HuH-7 (cell line): ENCODE results near the gene MICAL2.

Experiments used
- DNase-seq: peaks from one replicate; pipeline ENCODE4 v3.0.0; 2011; ENCODE audit warnings: low spot score

MICAL2 gene

DNA sequence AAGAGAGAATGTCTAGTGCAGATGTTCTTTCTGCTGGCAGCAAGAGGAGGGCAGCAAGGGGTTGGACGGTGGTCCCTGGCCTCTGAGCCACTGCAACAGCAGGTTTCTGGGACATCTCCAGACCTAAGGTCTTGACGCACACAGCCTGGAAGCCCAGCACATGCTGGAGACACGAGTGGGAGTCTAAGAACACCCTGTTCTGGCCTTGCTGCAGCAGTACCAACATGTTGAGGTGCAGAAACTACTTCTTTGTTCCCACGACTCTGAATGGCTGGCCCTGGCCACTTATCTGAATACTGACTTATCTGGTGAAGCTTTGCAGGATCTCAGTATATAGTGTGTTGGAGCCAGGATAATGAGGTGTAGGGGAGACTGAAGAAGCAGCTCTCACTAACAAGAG, 6.8 kb downstream of the MICAL2 start:
- DNase-seq, result no peak

DNA sequence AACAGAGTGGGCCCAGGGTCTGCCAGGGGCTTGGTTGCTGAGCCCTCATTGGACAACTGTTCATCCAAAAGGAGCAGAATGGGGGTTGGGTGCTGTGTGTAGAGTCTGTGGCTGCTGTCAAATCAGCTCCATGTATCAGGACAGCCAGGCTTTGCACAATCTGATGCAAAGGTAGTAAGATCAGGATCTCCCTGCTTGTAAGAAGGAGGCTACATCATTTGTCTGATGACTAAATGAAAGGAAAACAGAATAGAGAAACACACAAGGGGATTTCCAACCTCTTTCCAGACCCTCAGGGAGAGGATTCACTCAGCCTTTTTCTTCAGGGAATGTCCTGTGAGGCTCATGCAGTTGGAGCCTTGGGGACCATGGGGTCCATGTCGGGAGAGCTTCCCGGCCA, 7.2 kb downstream of the MICAL2 start:
- no peak for DNase-seq

DNA sequence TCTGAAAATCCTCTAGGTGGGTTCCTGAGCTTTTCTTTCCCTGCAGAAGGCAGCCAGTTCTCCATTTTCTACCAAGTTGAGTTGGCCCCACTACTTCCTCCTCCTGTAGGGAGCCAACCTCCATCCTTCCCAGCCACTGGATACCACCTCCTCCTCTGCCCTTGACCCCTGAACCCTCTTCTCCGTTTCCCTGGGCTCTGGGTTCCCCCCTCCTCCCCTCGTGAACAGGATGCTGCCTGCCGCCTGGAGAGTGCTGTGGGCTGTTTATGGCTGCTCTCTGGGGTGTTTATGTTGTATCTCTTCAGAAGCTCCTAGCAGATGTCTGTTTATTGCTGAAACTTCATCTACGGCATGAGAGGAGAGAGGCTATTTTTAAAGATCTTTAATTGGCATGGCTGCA, 8.6 kb downstream of the MICAL2 start:
- no peak for DNase-seq

DNA sequence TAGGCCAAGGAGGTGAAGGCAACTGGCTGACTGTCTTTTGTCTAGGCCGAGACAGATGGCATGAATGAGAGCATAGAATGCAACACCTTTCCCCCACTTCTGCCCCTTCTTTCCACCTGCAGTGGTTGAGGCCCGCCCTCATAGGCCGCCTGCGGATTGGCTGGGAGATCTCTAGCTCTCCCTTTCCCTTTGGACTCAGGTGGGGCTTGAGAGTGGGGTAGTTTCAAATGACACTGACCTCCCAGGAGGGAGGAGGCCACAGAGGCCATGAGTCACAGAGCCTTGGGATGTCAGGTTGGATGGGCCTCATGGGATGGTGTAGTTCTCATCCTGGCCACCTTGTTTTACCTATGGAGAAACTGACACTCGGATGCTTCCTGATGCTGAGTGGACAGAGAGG, 9.1 kb downstream of the MICAL2 start:
- DNase-seq, result no peak

DNA sequence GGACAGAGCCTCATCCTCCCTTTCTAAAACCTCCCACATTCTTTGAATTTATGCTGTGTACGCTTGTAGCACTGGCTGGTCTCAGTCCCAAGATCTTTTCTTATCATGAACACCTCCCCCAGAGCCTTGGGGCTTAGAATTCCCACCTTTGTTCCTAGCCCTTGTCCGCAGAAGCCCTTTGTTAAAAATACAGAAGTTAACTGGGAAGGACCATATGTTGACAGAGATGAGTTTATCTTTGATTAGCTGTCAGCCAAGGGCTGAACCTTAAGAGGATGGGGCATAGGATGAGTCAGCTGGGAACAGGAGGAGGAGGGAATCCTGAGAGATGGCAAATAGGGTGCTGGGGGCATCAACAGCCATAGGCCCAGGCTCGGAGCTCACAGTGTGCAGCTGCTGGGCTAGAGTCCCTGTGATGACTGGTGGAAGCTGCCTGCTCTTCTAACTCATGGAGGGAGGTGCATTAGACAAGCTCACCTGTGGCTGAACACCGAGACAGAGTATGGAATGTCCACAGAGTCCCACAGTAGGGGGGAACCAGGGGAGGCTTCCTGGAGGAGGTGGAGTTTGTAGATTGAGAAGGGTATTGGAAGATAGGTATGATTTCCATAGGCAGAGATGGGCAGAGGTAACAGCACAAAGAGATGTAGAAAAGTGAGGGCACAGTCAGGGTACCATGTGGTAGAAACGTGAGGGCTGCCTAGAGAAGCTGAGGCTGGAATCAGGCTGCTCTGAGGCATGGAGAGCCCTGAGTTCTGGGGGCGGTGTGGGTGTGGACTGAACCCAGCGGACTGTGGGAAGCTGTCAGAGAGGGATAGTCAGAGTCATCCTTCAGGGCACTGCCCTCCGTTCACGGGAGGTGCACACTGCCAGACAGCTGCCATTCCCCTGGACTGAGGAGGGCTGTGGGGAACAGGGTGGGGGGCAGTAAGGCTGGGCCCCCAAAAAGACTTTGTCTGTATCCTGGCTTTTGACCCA, 9.9 kb downstream of the MICAL2 start:
- no peak for DNase-seq

DNA sequence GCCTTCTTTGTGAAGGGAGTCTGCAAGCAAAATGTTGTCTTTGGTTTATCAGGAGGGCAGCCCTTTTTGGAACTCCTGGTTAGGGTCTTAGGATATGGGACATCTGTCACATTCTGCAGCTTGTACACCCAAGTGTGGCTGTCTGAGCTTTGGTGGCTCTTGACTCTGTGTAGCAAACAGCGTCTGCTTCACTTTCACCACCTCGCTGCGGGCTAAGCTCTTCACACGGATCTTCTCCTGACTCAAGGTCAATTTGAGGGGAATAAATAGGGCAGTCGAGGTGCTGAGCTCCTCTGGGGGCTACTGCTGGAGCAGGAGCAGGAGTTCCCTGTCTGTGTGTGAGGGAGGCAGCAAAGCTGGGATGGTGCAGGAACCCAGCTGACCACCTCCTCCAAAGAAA, 10.6 kb downstream of the MICAL2 start:
- no peak for DNase-seq

DNA sequence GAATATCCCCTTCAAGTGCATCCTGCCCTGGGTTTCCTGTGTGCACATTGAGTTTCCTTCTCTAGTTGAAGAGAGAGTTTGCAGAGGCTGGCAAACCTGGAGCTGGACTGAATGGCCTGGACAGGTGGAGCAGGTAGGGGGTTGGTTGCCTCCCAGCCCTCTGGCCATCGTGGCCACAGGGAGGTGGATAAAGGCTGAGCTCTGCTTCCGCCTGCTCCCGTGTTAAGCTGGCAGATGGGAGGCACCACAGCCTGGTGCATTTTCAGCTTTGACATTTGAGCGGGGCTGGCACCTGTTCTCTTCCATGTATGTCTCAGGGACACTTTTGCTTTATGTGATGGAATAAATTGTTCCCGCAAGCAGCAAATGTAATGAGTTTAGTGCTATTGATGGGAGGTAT, 11.1 kb downstream of the MICAL2 start:
- DNase-seq, result no peak

DNA sequence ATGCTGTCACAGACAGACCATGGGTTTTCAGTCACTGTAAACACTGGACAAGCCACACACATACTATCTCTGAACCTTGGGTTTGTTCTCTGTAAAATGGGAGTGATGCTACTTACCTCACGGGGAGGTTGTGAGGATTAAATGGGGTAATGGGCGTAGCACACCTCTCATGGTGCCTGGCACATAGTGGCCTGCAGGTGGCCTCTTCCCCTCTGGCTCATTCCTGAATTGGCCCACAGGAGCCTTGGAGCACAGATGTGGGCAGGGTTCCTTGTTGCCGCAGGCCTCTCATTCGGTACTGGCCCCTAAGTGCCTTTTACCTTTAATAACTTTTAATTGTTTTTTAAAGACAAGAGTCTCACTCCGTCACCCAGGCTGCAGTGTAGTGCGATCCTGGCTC, 11.7 kb downstream of the MICAL2 start:
- DNase-seq, result peak; percentile 76

DNA sequence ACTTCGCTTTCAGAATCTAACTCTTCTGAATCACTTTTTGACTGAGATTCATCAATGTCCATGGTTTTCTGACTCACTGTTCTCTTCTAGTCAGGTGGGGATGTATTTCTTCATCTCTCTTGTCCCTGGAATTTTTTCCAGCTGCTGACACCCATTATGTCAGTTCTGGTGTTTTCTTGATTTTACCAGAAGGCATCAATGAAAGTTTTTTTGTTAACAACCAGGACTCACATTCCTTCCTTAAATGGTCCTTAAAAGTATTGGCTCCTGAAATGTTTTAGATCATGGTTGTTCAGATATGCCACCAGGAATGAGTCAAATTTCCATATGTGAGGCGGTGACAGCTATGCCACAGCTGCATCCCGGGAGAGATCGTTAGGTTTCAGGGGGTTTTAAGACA, 12.9 kb downstream of the MICAL2 start:
- no peak for DNase-seq

DNA sequence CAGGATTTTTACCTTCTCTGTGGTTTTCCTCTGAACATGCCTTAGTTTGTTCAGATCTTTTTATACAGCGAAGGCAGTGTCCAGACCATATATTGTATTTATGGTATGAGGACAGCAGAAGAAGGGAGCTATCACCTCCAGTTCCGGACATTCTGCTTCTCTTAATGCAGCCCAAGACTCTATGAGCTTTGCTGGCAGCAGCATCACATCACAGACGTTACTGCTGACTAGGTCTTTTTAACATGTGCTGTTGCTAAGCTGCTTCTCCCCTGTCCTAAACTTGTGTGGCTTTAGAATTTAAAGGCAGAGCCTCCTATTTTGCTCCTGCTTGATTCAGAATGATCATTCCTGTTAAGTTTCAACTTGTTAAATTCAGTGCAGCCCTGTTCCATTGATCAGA, 13.4 kb downstream of the MICAL2 start:
- no peak for DNase-seq

DNA sequence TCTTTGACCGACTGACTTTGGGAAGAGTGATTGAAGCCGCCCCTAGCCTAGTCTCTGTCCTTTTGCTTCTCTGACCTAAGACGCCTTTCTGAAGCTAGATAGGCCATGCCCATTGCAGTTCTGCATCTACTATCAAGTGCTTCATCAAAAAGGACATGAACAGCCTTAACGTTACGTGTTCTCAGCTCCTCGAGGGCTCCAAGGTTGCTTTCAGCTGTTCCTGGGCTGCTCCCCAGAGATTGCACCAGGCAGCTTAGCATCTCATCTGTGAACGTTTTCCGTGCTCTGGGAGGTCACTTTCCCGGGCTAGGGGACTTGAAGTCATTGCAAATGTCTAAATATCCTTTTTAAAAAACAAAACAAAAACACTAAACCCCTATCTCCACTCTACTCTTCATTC, 13.9 kb downstream of the MICAL2 start:
- DNase-seq, result no peak

DNA sequence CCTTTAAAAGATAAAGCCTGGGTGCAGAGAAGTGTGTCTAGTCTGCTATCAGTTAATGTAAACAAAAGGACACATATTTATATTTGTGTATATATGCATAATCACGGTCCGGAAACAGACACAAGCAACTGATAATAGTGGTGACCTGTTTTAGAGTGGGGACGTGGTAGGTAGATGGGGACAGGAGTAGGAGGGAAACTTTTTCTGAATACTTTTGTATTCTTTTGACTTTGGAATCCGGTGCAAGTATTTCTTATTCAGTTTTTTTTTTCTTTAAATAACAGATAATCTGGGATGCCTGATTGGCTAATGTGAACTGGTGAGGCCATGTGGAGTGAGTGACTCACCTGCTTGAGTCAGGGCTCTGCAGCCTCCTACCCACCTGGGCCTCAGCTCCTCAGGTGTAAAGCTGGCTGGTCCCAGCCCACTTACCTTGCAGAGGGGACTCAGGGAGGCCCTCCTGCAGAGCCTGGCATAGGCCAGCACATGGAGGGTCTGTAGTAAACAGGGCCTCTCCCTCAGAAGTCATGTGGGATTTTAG, 15.3 kb downstream of the MICAL2 start:
- DNase-seq, result no peak

DNA sequence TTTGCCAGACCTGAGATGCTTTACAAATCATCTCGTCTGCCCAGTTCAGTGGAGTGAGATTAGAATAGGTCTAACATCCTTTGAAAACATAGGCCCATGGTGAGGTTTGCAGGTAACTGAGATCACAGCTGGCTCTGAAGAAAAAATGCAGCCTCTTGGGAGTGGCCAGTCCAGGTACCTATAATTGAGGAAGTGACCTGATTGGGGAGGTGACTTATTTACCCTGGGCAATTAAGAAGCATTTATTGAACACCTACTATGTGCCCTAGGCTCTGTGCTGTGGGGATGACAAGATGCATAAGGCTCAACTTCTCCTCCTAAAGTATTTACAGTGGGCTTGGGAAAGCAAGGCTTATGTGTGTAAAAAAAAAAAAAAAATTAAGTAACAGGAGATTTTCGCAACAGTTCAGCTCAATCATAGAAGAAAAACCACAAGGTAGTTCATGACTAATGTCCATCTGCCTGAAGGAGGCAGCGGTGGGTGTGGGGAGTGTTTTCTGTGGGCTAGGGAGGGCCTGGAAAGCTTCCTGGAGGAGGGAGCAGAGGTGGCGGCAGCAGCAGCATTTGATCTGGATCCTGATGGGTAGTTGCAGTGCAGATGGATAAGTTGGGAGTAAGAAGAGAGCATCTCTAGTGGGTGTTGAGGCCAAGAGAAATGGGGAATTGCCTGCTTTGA, 16.1 kb downstream of the MICAL2 start:
- DNase-seq, result no peak

DNA sequence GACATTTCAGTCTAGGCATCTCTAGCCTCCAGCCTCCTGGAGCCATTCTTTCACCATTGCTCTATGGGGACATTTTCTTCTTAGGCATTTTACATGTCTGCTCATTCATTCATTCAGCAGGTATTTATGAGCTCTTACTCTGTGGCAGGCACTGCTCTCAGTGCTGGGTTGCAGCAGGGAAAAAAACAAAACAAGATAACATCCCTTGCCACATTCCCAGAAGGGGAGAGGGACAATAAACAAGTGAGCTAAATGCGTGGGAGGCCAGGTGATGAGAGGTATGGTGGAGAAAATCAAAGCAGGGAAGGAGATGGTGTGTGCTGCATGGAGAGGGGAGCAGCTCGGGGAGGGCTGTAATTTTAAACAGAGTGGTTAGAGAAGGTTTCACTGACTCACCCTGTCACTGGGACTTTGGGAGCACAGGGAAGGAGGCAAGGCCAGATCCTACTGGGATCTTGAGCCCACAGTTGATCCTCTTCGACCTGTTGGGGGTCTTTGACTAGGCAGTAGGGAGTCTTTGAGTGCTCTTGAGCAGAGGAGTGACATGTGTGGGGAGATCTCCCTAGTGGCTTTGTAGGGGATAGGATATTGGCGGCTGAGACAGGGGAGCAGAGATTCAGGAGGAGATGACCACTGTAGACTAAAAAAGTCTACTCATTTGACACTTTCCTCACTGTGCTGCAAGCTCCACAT, 17.0 kb downstream of the MICAL2 start:
- DNase-seq, result no peak

DNA sequence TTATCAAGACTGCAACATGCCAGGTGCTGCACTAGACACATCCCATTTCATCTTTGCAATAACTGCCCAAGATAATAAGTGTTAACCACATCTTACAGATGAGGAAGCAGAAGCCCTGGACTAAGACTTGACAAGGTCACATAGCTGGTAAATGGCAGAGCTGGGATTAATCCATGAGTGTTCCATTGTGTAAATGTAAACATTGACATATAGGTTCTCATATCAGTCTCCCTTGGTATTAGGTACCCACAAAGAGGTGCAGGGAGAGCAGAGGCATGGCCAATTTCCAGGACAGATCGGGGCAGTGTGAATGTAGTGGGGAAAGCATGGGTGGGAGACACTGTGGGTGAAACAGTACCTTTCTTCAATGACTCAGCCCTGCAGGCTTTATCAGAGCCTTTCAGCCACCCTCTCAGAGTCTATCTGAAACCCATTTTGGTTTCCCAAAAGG, 17.9 kb downstream of the MICAL2 start:
- DNase-seq, result no peak

DNA sequence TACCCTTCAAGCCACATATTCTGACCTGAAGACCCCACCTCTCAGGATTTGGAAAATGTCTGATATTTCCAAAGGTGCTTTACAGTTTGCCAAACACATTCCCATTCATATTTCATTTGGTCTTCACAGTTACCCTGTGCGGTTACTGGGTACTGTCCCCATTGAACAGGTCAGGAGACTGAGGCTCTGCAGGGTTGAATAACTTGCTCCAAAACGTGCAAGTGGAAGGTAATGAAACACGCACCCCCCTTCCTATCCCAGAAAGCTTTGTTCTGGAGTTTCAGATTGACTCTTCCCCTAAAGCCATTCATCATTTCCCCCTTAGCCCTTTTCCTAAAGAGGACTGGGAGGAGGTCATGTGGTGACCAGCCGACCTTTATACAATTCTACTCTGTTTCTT, 18.8 kb downstream of the MICAL2 start:
- no peak for DNase-seq

DNA sequence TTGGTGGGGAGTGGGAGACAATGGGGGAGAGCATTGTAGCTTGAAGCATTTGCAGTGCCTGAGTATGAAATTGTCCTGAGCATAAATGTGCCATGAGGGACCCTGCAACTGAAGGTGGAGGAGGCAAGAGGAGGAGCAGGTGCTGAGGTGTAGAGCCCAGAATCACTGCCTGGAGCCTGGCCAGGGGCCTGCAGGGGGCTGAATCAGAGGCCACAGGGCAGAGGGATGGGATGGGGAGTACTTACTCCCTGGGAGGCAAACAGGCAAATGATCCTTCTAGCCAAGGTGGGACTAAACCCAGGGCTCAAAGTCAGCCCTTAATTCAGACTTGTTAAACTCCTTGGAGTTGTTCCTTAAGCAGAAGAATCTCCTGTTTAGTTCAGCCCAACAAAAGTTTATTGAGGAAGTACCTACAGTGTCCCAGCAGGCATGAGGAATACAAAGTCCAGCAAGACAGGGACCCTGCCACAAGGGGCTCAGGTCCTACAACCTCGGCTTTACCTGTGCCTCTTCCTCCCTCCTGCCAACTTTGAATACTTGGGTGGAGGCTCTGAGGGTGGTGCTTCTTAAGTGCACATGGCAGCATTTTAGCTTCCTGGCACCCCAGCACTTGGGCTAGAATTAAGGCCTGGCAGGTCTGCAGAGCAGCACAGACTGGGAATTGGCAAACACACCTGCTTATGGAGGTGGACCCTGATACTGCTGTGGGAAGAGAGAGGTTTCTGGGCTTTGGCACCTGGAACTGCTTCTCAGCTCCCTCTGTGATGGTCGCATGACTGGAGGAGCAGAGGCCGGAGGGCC, 20.0 kb downstream of the MICAL2 start:
- DNase-seq, result no peak

DNA sequence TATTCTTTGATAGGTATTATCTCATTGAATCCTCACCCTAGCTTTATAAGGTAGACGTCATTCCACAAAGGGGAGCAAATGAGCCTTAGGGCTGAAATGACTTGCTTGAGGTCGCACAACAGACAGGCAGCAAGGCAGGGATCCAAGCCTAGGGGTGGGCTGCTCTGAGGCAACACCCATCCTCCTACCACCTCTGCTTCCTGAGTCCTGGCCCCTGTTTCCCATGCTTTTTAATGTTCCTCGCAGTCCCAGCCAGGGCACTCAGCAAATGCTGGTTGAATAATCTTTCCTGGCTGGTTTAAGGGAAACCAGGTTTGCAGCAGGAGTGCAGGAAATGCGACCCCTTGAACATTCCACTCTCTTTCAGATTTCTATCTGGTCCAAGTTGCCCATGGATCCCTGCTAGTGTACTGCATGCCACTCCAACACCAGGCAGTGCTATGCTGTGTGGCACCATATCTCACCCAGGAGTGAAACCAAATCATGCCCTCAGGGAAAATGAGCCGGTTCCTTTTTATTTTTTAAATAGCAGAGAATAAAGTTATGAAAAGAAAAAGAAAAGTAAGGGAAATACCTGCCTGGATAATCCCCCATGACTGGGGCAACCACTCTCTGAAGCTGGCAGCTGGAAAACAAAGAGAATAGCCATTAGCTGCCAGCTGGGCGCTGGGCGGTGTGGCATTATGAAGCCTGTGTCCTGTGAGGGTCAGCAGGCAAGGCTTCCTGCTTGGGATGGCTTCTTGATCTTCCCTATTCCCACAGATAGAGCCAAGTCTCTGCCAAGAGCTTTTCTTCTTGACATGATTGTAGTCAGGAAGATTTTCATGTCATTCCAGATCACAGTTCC, 21.8 kb downstream of the MICAL2 start:
- DNase-seq, result no peak

DNA sequence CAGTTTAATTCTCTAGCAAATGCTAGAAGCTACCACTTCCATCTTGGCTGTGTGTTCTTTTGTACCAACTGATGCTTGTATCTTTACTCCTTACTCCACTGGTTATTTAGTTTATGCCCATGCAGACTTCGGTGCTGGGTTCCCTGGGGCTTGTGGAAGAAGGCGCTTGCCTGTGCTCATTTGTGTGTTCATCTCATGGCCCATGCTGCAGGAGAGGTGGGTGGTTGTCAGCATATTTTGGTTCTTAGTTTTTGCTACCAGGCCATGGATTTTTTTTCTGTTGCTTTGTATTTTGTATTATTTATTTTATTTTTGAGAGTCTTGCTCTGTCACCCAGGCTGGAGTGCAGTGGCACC, 22.4 kb downstream of the MICAL2 start:
- no peak for DNase-seq

DNA sequence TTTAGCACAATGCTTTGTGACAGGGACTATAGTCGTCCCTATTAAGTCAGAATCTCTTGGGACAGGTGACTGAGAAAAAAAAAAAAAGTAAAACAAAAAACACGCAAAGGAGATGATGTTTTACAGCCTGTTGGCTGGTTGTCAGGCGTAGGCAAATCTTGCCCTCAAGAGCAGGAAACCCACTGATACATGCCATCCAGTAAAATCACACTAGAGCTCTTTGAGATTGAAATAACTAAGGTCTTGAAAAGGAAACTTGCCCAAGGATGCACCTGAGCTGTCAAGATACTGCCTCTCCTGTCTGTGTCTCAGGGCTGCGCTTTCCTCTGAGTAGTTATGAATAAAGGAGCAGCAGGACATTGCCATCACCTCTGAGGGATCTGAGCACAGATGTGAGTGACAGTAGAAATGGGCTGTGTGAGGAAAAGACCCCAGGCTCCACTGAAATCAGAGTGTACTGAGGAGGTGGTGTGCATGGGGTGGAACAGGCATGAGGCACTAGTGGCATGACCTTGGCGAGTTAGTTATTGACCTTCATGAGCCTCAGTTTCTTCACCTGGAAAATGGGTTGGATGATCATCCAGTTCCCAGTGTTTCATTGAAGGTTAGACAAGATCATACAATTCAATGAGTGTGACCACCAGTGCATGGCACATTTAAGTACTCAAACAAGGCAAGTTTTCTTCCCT, 23.3 kb downstream of the MICAL2 start:
- DNase-seq, result no peak
